ENCODE measurements around the gene BORCS5.

The BORCS5 gene

GRCh38 chr12:12350868-12351463, 5.9 kb upstream of the BORCS5 start:
- TF ChIP-seq RAD21 (IDR thresholded peaks at IDR 0.05; ENCODE audit: low read depth) (no peak), ZBTB7A (IDR thresholded peaks at IDR 0.05; ENCODE audit: low read depth) (no peak), TAF1 (IDR thresholded peaks at IDR 0.05; ENCODE audit: low read depth) (no peak), EGR1 (IDR thresholded peaks at IDR 0.05) (no peak)

- TF ChIP-seq EGR1 (IDR thresholded peaks at IDR 0.05) = no peak
- no peak for TF ChIP-seq CREB1 (IDR thresholded peaks at IDR 0.05; ENCODE audit: low read depth)
- TF ChIP-seq EP300 (IDR thresholded peaks at IDR 0.05; ENCODE audit: borderline replicate concordance) = no peak
- no peak for TF ChIP-seq FOXM1 (IDR thresholded peaks at IDR 0.05; ENCODE audit: borderline replicate concordance, low read depth)
- no peak for TF ChIP-seq MAX (IDR thresholded peaks at IDR 0.05)
- TF ChIP-seq TCF12 (IDR thresholded peaks at IDR 0.05; ENCODE audit: low read depth) = no peak
- no peak for TF ChIP-seq USF1 (IDR thresholded peaks at IDR 0.05)
- TF ChIP-seq RAD21 (IDR thresholded peaks at IDR 0.05; ENCODE audit: low read depth) = no peak
- TF ChIP-seq ZBTB7A (IDR thresholded peaks at IDR 0.05; ENCODE audit: low read depth) = no peak
- TF ChIP-seq CEBPB (IDR thresholded peaks at IDR 0.05) = no peak
Measured at GRCh38 chr12:12353276-12353675, 3.6 kb upstream of the BORCS5 start.

- TF ChIP-seq FOXM1 (IDR thresholded peaks at IDR 0.05; ENCODE audit: borderline replicate concordance, low read depth) (no peak), CREB1 (IDR thresholded peaks at IDR 0.05; ENCODE audit: low read depth) (no peak), EP300 (IDR thresholded peaks at IDR 0.05; ENCODE audit: borderline replicate concordance) (no peak), CEBPB (IDR thresholded peaks at IDR 0.05) (no peak), TAF1 (IDR thresholded peaks at IDR 0.05; ENCODE audit: low read depth) (no peak), TCF12 (IDR thresholded peaks at IDR 0.05; ENCODE audit: low read depth) (no peak), NFIC (IDR thresholded peaks at IDR 0.05) (no peak)
Measured at GRCh38 chr12:12353807-12354206, 3.1 kb upstream of the BORCS5 start.

DNA sequence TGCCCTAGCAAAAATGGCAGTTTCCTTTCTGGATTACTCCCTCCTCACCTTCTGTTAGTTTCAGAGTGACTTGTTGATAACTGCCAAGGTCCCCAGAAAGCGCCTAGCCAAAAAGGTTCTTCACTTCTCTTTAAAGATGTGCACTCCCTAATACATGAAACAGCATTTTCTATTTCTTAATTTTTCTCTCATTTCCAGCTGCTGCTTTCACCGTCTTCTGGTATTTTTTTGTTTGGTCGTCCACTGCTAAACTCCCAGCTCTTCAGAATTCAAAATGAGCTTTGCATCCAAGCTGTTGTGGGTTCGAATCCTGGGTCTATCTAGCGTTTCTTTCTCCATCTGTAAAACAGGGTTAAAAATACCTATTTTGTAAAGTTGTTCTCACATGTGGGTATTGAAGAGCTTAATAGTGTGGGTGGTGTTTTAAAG, 397 bp upstream of the BORCS5 start:
- TF ChIP-seq NFIC (IDR thresholded peaks at IDR 0.05) = no peak
- TF ChIP-seq USF1 (IDR thresholded peaks at IDR 0.05) = no peak
- no peak for TF ChIP-seq CEBPB (IDR thresholded peaks at IDR 0.05)
- TF ChIP-seq, protein P1, sequence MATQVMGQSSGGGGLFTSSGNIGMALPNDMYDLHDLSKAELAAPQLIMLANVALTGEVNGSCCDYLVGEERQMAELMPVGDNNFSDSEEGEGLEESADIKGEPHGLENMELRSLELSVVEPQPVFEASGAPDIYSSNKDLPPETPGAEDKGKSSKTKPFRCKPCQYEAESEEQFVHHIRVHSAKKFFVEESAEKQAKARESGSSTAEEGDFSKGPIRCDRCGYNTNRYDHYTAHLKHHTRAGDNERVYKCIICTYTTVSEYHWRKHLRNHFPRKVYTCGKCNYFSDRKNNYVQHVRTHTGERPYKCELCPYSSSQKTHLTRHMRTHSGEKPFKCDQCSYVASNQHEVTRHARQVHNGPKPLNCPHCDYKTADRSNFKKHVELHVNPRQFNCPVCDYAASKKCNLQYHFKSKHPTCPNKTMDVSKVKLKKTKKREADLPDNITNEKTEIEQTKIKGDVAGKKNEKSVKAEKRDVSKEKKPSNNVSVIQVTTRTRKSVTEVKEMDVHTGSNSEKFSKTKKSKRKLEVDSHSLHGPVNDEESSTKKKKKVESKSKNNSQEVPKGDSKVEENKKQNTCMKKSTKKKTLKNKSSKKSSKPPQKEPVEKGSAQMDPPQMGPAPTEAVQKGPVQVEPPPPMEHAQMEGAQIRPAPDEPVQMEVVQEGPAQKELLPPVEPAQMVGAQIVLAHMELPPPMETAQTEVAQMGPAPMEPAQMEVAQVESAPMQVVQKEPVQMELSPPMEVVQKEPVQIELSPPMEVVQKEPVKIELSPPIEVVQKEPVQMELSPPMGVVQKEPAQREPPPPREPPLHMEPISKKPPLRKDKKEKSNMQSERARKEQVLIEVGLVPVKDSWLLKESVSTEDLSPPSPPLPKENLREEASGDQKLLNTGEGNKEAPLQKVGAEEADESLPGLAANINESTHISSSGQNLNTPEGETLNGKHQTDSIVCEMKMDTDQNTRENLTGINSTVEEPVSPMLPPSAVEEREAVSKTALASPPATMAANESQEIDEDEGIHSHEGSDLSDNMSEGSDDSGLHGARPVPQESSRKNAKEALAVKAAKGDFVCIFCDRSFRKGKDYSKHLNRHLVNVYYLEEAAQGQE (IDR thresholded peaks at IDR 0.05; ENCODE audit: low read depth) = no peak
- no peak for TF ChIP-seq YY1 (IDR thresholded peaks at IDR 0.05; ENCODE audit: low read depth)
- no peak for TF ChIP-seq TEAD4 (IDR thresholded peaks at IDR 0.05)
- no peak for TF ChIP-seq CREB1 (IDR thresholded peaks at IDR 0.05; ENCODE audit: low read depth)
- TF ChIP-seq ZBTB7A (IDR thresholded peaks at IDR 0.05; ENCODE audit: low read depth) = no peak
- TF ChIP-seq TCF12 (IDR thresholded peaks at IDR 0.05; ENCODE audit: low read depth) = no peak
- TF ChIP-seq EGR1 (IDR thresholded peaks at IDR 0.05) = no peak

DNA sequence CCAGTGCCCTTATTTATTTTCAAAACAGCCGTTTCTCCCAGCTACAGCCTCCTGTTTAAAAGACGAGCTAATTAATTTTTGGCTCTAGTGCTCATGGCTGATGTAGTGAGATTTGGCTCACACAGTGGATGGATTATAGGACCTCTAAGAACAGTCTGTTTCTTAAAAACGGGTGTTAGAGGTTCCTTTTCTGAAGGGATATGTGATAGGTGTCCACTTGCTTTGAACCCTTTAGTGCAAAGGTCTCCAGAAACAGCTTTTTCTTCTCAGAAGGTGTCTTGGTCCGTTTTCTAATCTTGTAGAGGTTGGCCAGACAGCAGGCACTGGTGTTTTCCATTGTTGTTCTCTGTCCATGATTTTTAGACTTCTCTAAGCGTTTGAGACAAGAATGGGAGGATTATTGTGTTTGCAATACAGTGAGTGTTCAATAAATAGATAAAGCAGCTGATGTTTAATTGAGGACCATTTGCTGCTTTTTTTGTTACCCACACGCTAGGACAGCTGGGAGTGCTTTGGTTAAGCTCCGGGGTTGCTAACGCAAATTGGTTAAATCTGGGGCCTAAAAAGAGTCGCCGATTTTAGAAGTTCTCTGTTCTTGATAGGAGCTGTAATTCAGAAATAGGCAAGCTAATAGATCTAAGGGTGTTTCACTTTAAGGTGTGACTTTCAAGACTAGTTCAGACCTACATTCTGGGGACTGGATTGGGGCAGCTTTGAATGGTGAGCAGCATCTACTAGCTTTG, 1.0 kb downstream of the BORCS5 start:
- TF ChIP-seq FOXM1 (IDR thresholded peaks at IDR 0.05; ENCODE audit: borderline replicate concordance, low read depth) = no peak; the same call in 1 of the 2 replicates
- TF ChIP-seq CREB1 (IDR thresholded peaks at IDR 0.05; ENCODE audit: low read depth) = no peak
- TF ChIP-seq CEBPB (IDR thresholded peaks at IDR 0.05) = no peak
- TF ChIP-seq EGR1 (IDR thresholded peaks at IDR 0.05) = no peak
- TF ChIP-seq TEAD4 (IDR thresholded peaks at IDR 0.05) = no peak
- no peak for TF ChIP-seq USF1 (IDR thresholded peaks at IDR 0.05)
- no peak for TF ChIP-seq RAD21 (IDR thresholded peaks at IDR 0.05; ENCODE audit: low read depth)
- no peak for TF ChIP-seq MAX (IDR thresholded peaks at IDR 0.05)
- TF ChIP-seq NFIC (IDR thresholded peaks at IDR 0.05) = no peak
- no peak for TF ChIP-seq TCF12 (IDR thresholded peaks at IDR 0.05; ENCODE audit: low read depth)
- no peak for TF ChIP-seq EP300 (IDR thresholded peaks at IDR 0.05; ENCODE audit: borderline replicate concordance)

GRCh38 chr12:12358528-12358927, 1.6 kb downstream of the BORCS5 start:
- no peak for TF ChIP-seq MAX (IDR thresholded peaks at IDR 0.05)
- TF ChIP-seq CEBPB (IDR thresholded peaks at IDR 0.05) = no peak
- TF ChIP-seq TCF12 (IDR thresholded peaks at IDR 0.05; ENCODE audit: low read depth) = no peak
- no peak for TF ChIP-seq EP300 (IDR thresholded peaks at IDR 0.05; ENCODE audit: borderline replicate concordance)
- no peak for TF ChIP-seq TEAD4 (IDR thresholded peaks at IDR 0.05)
- no peak for TF ChIP-seq TAF1 (IDR thresholded peaks at IDR 0.05; ENCODE audit: low read depth)
- TF ChIP-seq YY1 (IDR thresholded peaks at IDR 0.05; ENCODE audit: low read depth) = no peak
- TF ChIP-seq FOXM1 (IDR thresholded peaks at IDR 0.05; ENCODE audit: borderline replicate concordance, low read depth) = no peak
- no peak for TF ChIP-seq NFIC (IDR thresholded peaks at IDR 0.05)
- no peak for TF ChIP-seq EGR1 (IDR thresholded peaks at IDR 0.05)
- TF ChIP-seq CREB1 (IDR thresholded peaks at IDR 0.05; ENCODE audit: low read depth) = no peak
- no peak for TF ChIP-seq RAD21 (IDR thresholded peaks at IDR 0.05; ENCODE audit: low read depth)
- no peak for TF ChIP-seq USF1 (IDR thresholded peaks at IDR 0.05)
- TF ChIP-seq, protein P1 (IDR thresholded peaks at IDR 0.05; ENCODE audit: low read depth) = no peak
- no peak for TF ChIP-seq ZBTB7A (IDR thresholded peaks at IDR 0.05; ENCODE audit: low read depth)
